ENCODE measurements around the gene ZNF784.

Gene ZNF784, protein sequence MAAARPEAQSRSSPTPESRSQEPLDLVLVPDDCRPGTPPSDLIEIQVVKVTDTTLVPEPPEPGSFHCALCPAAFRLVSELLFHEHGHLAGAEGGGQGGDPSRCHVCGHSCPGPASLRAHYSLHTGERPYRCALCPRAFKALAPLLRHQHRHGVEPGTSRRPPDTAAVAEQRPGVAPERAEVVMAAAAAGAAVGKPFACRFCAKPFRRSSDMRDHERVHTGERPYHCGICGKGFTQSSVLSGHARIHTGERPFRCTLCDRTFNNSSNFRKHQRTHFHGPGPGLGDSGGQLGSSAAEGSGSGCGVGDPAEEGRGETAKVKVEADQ

DNA sequence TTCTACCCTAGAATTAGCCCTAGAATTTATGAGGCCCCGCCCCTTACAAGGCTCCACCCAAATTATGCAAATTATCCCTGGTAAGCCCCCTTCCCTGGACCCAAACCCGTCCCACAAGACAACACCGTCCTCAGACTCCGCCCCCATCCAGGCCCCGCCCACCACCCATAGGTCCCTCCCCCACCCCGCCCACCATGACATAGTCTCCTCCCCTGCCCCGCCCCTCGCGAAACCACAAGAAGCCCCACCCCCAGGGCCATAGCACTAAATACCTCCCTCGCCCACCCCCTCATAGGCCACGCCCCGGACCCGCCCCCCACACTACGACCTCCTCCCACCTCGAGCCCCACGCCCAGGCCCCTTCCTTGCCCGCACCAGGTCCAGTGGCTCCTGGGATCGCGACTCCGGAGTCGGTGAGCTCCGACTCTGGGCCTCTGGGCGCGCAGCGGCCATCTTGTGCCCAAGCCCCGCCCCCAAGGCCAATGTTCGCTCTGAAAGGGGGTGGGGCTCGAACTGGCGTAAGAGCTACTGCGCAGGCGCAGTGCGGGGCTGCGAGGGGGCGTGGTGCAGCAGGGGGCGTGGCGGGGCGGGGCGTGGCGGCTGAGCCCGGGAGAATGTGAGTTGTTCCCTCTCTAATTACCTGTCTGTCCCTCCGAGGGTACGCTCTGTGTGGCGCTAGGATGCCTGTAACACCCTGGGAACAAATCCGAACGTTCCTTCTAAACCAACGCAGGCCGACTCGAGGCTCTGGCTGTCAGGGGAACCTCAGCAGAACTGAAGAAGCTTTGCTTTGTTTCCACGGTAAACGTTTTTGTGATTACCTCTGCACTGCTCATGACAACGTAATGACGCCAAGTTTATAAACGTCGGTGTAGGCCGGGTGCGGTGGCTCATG lies at the start of gene ZNF784:
Gene ZNF784, minus strand, starts transcription at position 458 of the 895 bp plus-strand sequence. Its CDS starts 5 bp downstream, at position 453.
- DNase-seq (ENCODE audit: low read depth) = peak; percentile 91

- no peak for DNase-seq (ENCODE audit: low read depth)
Measured at GRCh38 chr19:55673889-55674288, 49.5 kb upstream of the ZNF784 start.

DNA sequence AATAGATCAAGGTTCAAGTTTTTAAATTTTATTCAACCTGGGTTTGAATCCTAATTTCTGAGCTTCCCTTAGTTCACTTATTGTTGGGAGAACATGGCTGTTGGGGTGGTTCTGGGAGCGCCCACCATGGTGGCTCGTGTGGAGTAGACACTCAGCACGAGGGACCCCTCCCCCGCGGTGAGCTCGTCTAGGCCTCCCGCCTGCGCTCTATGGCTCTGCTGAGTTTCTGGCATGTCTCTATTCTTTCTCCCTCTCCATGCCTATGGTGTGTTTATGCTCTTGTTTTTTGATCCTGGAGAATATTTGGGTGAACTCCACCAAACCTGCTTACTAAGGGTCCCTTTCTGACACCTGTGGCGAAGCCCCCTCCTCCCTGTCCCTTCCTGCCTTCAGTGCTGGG lies 49.1 kb upstream of the ZNF784 start:
- DNase-seq (ENCODE audit: low read depth) = no peak

DNA sequence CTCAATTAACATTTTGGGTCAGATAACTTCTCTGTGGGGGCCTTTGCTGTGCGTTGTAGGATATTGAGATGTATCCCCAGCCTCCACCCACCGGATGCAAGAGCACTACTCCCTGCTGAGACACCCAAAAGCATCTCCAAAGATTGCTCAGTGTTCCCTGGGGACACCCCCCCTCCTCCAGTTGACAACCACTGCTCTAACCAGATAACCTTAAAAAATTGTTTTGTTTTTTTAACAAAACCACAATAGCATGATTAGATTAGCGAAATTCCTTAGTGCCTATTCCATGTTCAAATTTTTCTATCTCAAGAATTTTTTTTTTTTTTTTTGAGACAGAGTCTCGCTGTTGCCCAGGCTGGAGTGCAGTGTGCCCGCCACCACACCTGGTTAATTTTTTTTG lies 48.1 kb upstream of the ZNF784 start:
- peak; percentile 66 for DNase-seq (ENCODE audit: low read depth)

- no peak for DNase-seq (ENCODE audit: low read depth)
Measured at GRCh38 chr19:55671054-55671378, 46.6 kb upstream of the ZNF784 start.

- DNase-seq (ENCODE audit: low read depth) = no peak
Measured at GRCh38 chr19:55670280-55671053, 46.1 kb upstream of the ZNF784 start.

DNA sequence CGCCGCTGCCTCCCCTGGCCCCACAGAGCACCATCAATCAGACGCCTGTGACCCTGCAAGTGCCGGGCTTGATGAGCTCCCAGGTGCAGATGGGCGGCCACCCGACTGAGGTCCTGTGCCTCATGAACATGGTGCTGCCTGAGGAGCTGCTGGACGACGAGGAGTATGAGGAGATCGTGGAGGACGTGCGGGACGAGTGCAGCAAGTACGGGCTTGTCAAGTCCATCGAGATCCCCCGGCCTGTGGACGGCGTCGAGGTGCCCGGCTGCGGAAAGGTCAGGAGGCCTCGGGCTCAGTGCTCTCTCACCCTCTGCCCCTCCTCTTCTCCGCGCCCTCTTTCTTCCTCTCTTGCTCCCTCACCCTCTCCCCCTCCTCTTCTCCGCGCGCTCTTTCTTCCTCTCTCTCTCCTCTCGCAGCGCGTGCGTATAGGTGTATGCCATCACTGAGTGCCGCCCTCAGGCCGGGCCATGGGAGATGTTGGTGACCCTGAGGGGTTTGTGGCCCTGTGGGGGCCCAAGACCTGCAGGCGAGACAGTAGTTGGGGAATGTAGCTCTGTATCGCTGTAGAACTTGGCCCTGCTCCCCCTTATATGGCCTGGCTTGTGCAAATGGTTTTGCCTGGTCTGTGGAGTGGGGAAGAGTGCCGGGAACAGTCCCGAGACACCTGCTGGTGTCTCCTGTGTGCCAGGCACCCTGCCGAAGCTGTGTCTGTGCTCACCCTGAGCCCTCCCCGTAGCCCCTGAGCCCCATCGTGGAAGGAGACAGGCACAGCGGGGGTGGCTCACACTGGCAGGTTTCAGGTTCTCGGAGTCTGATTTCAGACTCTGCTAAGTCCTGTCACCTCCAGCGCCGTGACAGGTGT lies 45.3 kb upstream of the ZNF784 start:
- DNase-seq (ENCODE audit: low read depth) = no peak

- DNase-seq (ENCODE audit: low read depth) = no peak
Measured at GRCh38 chr19:55668603-55669348, 44.4 kb upstream of the ZNF784 start.

DNA sequence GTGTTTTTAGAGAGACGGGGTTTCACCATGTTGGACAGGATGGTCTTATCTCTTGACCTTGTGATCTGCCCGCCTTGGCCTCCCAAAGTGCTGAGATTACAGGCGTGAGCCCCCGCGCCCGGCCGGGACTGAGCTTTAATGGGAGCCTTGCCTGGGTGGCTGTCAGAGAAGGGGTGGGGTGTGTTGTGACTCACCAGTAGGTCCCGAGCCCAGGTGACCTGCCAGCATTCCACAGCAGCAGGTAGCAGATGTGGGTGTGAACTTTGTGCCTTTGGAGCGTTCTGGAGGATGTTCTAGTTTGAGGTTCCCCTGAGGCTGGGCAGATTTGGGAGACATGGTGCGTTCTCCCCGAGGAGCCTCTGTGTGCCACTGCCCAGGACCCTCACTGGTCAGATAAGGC lies 43.6 kb upstream of the ZNF784 start:
- DNase-seq (ENCODE audit: low read depth) = no peak

GRCh38 chr19:55667511-55667910 lies 43.1 kb upstream of the ZNF784 start:
- DNase-seq (ENCODE audit: low read depth) = no peak

DNA sequence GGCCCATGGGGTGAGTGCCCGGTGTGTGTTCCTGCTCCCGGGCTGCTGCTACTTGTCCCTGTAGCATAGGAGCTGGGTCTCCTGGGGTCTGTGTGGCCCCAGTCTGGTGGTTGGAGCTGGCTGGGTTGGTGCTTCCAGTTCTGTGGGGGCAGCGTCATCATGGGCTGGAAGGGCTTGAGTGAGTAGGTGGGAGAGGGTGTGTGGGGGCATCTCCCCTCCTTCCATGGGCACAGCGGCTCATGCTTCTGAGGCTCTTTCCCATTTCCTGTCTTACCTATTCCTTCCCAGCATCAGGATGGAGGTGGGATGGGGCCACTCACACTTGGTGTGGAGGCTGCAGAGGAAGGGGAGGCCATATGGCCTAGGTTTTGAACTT lies 42.6 kb upstream of the ZNF784 start:
- no peak for DNase-seq (ENCODE audit: low read depth)

DNA sequence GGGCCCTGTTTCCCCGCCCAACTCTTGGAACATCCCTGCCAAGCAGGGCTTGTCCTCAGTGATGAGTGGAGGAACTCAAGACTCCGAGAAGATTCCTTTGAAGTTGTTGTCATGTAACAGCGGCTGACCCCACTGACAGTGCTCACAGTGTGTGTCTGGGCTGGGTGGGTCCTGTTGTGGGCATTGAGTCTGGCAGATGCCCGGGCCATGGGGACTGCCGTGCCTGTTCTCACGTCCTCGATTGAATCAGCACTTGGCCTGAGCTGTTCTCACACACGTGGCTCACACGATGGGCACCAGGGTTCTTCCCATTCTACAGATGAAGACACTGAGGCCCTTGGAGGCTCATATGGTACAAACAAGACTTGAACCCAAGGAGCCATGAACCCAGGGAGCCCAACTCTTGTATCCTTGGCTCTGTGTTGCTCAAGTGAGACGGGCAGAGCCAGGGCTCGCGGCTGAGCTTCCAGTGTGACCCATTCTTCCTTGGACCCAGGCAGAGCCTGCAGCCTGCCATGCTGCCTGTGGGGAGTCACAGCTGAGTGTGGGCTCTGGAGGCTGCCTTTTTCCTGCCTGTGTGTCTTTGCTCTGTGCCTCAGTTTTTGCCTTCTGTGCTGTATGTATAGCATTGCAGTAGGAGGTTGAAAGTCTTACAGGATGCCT lies 42.1 kb upstream of the ZNF784 start:
- no peak for DNase-seq (ENCODE audit: low read depth)

- no peak for DNase-seq (ENCODE audit: low read depth)
Measured at GRCh38 chr19:55663846-55664536, 39.6 kb upstream of the ZNF784 start.

DNA sequence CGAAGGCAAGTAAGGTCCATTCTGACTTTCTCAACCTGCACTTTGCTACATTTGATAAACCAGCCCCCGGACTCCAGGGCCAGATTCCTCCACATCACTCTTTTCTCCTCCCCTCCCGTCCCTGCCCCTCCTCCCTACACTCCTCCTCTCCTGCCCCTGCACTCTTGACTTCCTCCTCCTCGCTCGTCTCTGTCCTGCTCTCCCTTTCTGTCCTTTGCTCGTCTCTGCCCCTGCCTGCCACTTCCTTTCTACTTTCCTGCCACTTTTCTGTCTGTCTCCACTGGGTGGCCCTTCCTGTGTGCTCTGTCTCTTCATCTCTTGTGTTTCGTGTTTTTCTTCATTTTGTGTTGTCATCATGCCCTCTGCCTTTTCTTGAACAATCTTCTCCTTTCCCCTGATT lies 37.5 kb upstream of the ZNF784 start:
- no peak for DNase-seq (ENCODE audit: low read depth)

DNA sequence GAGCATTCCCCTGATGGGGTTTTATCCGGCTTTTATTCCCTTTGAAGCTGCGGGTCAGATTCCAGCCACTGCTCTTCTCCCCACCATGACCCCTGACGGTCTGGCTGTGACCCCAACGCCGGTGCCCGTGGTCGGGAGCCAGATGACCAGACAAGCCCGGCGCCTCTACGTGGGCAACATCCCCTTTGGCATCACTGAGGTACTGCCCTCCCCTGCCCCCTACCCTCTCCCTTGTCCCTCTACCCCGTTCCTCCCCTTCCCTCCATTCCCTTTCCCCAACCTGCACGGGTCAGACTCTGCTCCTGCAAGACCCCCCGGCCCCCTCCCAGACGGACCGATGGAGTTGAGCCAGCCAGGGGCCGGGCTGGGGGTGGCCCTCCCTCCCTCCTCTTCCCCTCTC lies 36.6 kb upstream of the ZNF784 start:
- no peak for DNase-seq (ENCODE audit: low read depth)

DNA sequence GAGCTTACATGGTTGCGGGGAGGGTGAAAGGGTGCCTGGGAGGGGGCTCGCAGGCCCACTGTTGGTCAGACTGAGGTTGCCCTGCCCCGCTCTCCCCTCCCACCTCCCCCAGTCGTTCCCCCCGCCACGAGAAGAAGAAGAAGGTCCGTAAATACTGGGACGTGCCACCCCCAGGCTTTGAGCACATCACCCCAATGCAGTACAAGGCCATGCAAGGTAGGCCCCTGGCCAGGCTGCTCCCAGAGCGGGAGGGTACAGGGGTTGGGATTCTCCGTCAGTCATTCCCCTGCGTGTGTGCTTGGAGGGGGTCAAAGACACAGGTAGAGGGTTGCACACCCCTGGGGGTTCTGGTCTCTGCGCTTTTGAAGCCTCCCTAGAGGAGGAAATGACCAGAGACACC lies 36.0 kb upstream of the ZNF784 start:
- DNase-seq (ENCODE audit: low read depth) = no peak

DNA sequence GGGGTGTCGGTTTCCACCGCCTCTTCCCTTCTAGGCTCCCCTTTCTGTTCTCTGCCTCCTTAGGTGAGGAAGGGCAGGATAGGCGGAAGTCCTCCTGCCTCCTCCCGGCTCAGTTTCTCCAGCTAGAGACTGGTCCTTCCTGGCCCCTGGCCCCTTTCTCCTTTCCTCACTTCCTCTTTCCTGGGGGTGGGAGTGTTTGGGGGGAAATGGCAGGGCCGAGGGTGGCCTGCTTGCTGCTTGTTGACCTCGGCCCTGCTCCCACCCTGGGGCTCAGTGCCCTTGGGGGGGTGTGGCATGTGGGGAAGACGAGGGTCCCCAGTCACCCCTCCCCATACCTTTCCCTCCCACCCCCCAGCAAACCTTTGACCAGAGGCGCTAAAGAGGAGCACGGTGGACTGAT lies 35.5 kb upstream of the ZNF784 start:
- no peak for DNase-seq (ENCODE audit: low read depth)

GRCh38 chr19:55658846-55659459 lies 34.6 kb upstream of the ZNF784 start:
- DNase-seq (ENCODE audit: low read depth) = no peak

- peak; percentile 20 for DNase-seq (ENCODE audit: low read depth)
Measured at GRCh38 chr19:55656988-55657747, 32.8 kb upstream of the ZNF784 start.

Measured in EH (cell line).